COR-L47 (cell line): Measurements from ENCODE around the gene RAE1.

Experiments
- DNase-seq: peaks from one replicate; lab custom pipeline; 2025; lab: John Stamatoyannopoulos, UW

RAE1 gene

GRCh38 chr20:57388953-57389694 is 38.1 kb downstream of the RAE1 start:
- peak; percentile 70 for DNase-seq

- no peak for DNase-seq
These were observed 38.9 kb downstream of the RAE1 start for GRCh38 chr20:57389695-57390603.

- peak; percentile 35 for DNase-seq
These were observed 39.8 kb downstream of the RAE1 start, which contains the start of gene RBM38 for GRCh38 chr20:57390604-57391438. Gene RBM38, plus strand, starts transcription at chr20:57391396. Its CDS starts 186 bp downstream, at chr20:57391582.

- peak; percentile 26 for DNase-seq
These were observed 40.6 kb downstream of the RAE1 start for GRCh38 chr20:57391439-57392301.

- no peak for DNase-seq
These were observed 41.6 kb downstream of the RAE1 start for GRCh38 chr20:57392512-57393271.

- no peak for DNase-seq
These were observed 42.5 kb downstream of the RAE1 start for GRCh38 chr20:57393321-57394120.

- DNase-seq: no peak
These were observed 43.3 kb downstream of the RAE1 start for GRCh38 chr20:57394121-57395082.

- DNase-seq: no peak
These were observed 44.3 kb downstream of the RAE1 start for GRCh38 chr20:57395111-57395966.

- no peak for DNase-seq
These were observed 45.3 kb downstream of the RAE1 start for GRCh38 chr20:57396212-57396983.

- DNase-seq: no peak
These were observed 46.1 kb downstream of the RAE1 start for GRCh38 chr20:57396984-57397692.

GRCh38 chr20:57397693-57398108 is 46.6 kb downstream of the RAE1 start:
- DNase-seq: no peak

GRCh38 chr20:57398231-57398821 is 47.3 kb downstream of the RAE1 start:
- DNase-seq: peak; percentile 88

- no peak for DNase-seq
These were observed 48.0 kb downstream of the RAE1 start for GRCh38 chr20:57398901-57399535.

GRCh38 chr20:57399587-57400155 is 48.6 kb downstream of the RAE1 start:
- DNase-seq: no peak
